ENCODE data around the gene JAK1. TPM values are rescaled to one million over a fixed set of nuclear protein-coding genes. Genes with fewer than 3 reads are reported as not detected.
A peak's percentile ranks its signal among the peaks of the same experiment; 100 is the strongest.
"Not testable (repeated sequence)": the region's sequence is repeated elsewhere in the genome, so short reads cannot be mapped to it uniquely, and the experiment has no call there.

JAK1 gene
- total and polyA plus RNA-seq, 2 experiments from 2014 or later, result 90.8 to 124 TPM

- Histone ChIP-seq H3K9me3 (ENCODE audit: low read depth) (no peaks in the 10 kb centered on the region), H3K4me2 (ENCODE audit: unreplicated experiment) (peak overlapping the region; percentile 59), H3K27me3 (replicated peaks; ENCODE audit: insufficient read depth) (no peaks in the 10 kb centered on the region), H3K4me3 (peak overlapping the region; percentile 19; the same call in 1 of the 2 replicates), H3K27ac (peak overlapping the region; percentile 52), H3K79me2 (ENCODE audit: insufficient read depth) (peaks cover 95% of the 10 kb centered on the region), H2AFZ (no peak overlapping the region), H3F3A (ENCODE audit: insufficient read depth) (peaks cover 38% of the 10 kb centered on the region), H4K20me1 (ENCODE audit: insufficient read depth) (no peaks in the 10 kb centered on the region), H3K36me3 (ENCODE audit: low read depth) (no peaks in the 10 kb centered on the region), H3K9me2 (ENCODE audit: insufficient read depth) (no peaks in the 10 kb centered on the region), H3K9ac (peak overlapping the region; percentile 14; the same call in 1 of the 2 replicates), H3K4me1 (ENCODE audit: insufficient read depth) (peaks cover 44% of the 10 kb centered on the region)
- in situ Hi-C loops (cut with MboI), result no loop called here
- 44% methylated on average over 2 of the region's 2 CpGs for WGBS, 2 experiments (ENCODE audit: low coverage in 1 of 2, low lambda C conversion rate in 2 of 2, missing lambda C conversion rate in 2 of 2)
- TF ChIP-seq EZH2phosphoT487 (IDR thresholded peaks at IDR 0.05; ENCODE audit: insufficient read depth, low read depth), result no peak
- no peak for TF ChIP-seq EZH2 (IDR thresholded peaks at IDR 0.05; ENCODE audit: insufficient read depth, poor library complexity, severe bottlenecking)
- peak; percentile 11 for DNase-seq
Observed at GRCh38 chr1:64921771-64922170, 44.6 kb downstream of the JAK1 start.

GRCh38 chr1:64920941-64921589 lies 45.3 kb downstream of the JAK1 start:
- H3K9me3 ChIP-seq (ENCODE audit: low read depth), result no peaks in the 10 kb centered on the region
- H3K9me2 ChIP-seq (ENCODE audit: insufficient read depth), result no peaks in the 10 kb centered on the region
- H3K4me1 ChIP-seq (ENCODE audit: insufficient read depth), result peaks cover 51% of the 10 kb centered on the region
- peaks cover 95% of the 10 kb centered on the region for H3K79me2 ChIP-seq (ENCODE audit: insufficient read depth)
- WGBS, 2 experiments (ENCODE audit: low coverage in 1 of 2, low lambda C conversion rate in 2 of 2, missing lambda C conversion rate in 2 of 2), result 13 to 19% methylated on average over 3 of the region's 3 CpGs
- peak; percentile 56 for DNase-seq
- H3F3A ChIP-seq (ENCODE audit: insufficient read depth), result peaks cover 45% of the 10 kb centered on the region
- in situ Hi-C loops (cut with MboI), result no loop called here
- H3K4me3 ChIP-seq, result peak overlapping the region; percentile 19
- H4K20me1 ChIP-seq (ENCODE audit: insufficient read depth), result no peaks in the 10 kb centered on the region
- no peaks in the 10 kb centered on the region for H3K36me3 ChIP-seq (ENCODE audit: low read depth)
- no peak overlapping the region for H2AFZ ChIP-seq
- peak overlapping the region; percentile 52 for H3K27ac ChIP-seq
- no peak for TF ChIP-seq EZH2 (IDR thresholded peaks at IDR 0.05; ENCODE audit: insufficient read depth, poor library complexity, severe bottlenecking)
- no peak for TF ChIP-seq EZH2phosphoT487 (IDR thresholded peaks at IDR 0.05; ENCODE audit: insufficient read depth, low read depth)
- no peaks in the 10 kb centered on the region for H3K27me3 ChIP-seq (replicated peaks; ENCODE audit: insufficient read depth)
- H3K9ac ChIP-seq, result peak overlapping the region; percentile 14; the same call in 1 of the 2 replicates
- H3K4me2 ChIP-seq (ENCODE audit: unreplicated experiment), result peak overlapping the region; percentile 59

GRCh38 chr1:64919120-64919519 lies 47.2 kb downstream of the JAK1 start:
- in situ Hi-C loops (cut with MboI); H3K9ac ChIP-seq; H3K9me2 ChIP-seq (ENCODE audit: insufficient read depth); H3K4me3 ChIP-seq; H3K36me3 ChIP-seq (ENCODE audit: low read depth); H3K4me2 ChIP-seq (ENCODE audit: unreplicated experiment); H3K27ac ChIP-seq; DNase-seq; H2AFZ ChIP-seq; H4K20me1 ChIP-seq (ENCODE audit: insufficient read depth); H3K27me3 ChIP-seq (replicated peaks; ENCODE audit: insufficient read depth); H3K9me3 ChIP-seq (ENCODE audit: low read depth): not testable (repeated sequence)
- WGBS, 2 experiments (ENCODE audit: low coverage in 1 of 2, low lambda C conversion rate in 2 of 2, missing lambda C conversion rate in 2 of 2), result 96 to 98% methylated on average over 7 of the region's 7 CpGs
- H3F3A ChIP-seq (ENCODE audit: insufficient read depth), result peaks cover 49% of the 10 kb centered on the region
- H3K4me1 ChIP-seq (ENCODE audit: insufficient read depth), result peaks cover 60% of the 10 kb centered on the region
- peaks cover 95% of the 10 kb centered on the region for H3K79me2 ChIP-seq (ENCODE audit: insufficient read depth)

- DNase-seq, result no peak
- TF ChIP-seq EZH2phosphoT487 (IDR thresholded peaks at IDR 0.05; ENCODE audit: insufficient read depth, low read depth) (no peak), EZH2 (IDR thresholded peaks at IDR 0.05; ENCODE audit: insufficient read depth, poor library complexity, severe bottlenecking) (no peak)
- Histone ChIP-seq H3K9me3 (ENCODE audit: low read depth) (no peaks in the 10 kb centered on the region), H3K27ac (peak overlapping the region; percentile 88), H3K9me2 (ENCODE audit: insufficient read depth) (no peaks in the 10 kb centered on the region), H2AFZ (no peak overlapping the region), H3K36me3 (ENCODE audit: low read depth) (no peaks in the 10 kb centered on the region), H3K27me3 (replicated peaks; ENCODE audit: insufficient read depth) (no peaks in the 10 kb centered on the region), H4K20me1 (ENCODE audit: insufficient read depth) (no peaks in the 10 kb centered on the region), H3K79me2 (ENCODE audit: insufficient read depth) (peaks cover 94% of the 10 kb centered on the region), H3K4me2 (ENCODE audit: unreplicated experiment) (peak overlapping the region; percentile 45), H3K9ac (peak overlapping the region; percentile 46), H3F3A (ENCODE audit: insufficient read depth) (peaks cover 49% of the 10 kb centered on the region), H3K4me1 (ENCODE audit: insufficient read depth) (peaks cover 60% of the 10 kb centered on the region), H3K4me3 (no peak overlapping the region)
- in situ Hi-C loops (cut with MboI), result no loop called here
Observed at GRCh38 chr1:64917907-64918306, 48.4 kb downstream of the JAK1 start.

Measured in GM23248 (cell line).